Amniotic stem cell (primary cell): ENCODE measurements around the gene CCL18.
"Not testable (repeated sequence)": the region's sequence is repeated elsewhere in the genome, so short reads cannot be mapped to it uniquely, and the experiment has no call there.

Experiments
- DNase-seq: peaks from one replicate; lab custom pipeline; 2025; lab: John Stamatoyannopoulos, UW

Gene CCL18

GRCh38 chr17:36063786-36064541 is at the start of gene CCL18:
TSS of gene CCL18 (plus strand) at chr17:36064272. CDS start at chr17:36064343, 71 bp downstream.
- no peak for DNase-seq

GRCh38 chr17:36014946-36015345 is 49.1 kb upstream of the CCL18 start:
- no peak for DNase-seq

GRCh38 chr17:36015895-36016294 is 48.2 kb upstream of the CCL18 start:
- DNase-seq, result not testable (repeated sequence)

GRCh38 chr17:36016555-36016954 is 47.5 kb upstream of the CCL18 start:
- DNase-seq, result no peak

- no peak for DNase-seq
These were observed 46.3 kb upstream of the CCL18 start, which contains the start of gene CCL23 for GRCh38 chr17:36017799-36018198. TSS of gene CCL23 (minus strand) at chr17:36017972. CDS start at chr17:36017897, 75 bp downstream.

- DNase-seq, result no peak
These were observed 44.6 kb upstream of the CCL18 start for GRCh38 chr17:36019423-36019822.

- DNase-seq, result no peak
These were observed 39.8 kb upstream of the CCL18 start for GRCh38 chr17:36024106-36024869.

- DNase-seq, result no peak
These were observed 36.3 kb upstream of the CCL18 start for GRCh38 chr17:36027761-36028160.

- DNase-seq, result no peak
These were observed 33.1 kb upstream of the CCL18 start for GRCh38 chr17:36030956-36031355.

GRCh38 chr17:36034127-36034526 is 29.9 kb upstream of the CCL18 start:
- DNase-seq, result no peak

GRCh38 chr17:36036235-36036634 is 27.8 kb upstream of the CCL18 start:
- DNase-seq, result no peak

- DNase-seq, result no peak
These were observed 16.0 kb upstream of the CCL18 start for GRCh38 chr17:36048066-36048465.

GRCh38 chr17:36049643-36050042 is 14.4 kb upstream of the CCL18 start:
- DNase-seq, result no peak

- no peak for DNase-seq
These were observed 8.9 kb upstream of the CCL18 start for GRCh38 chr17:36055171-36055570.

GRCh38 chr17:36055921-36056520 is 8.1 kb upstream of the CCL18 start:
- DNase-seq, result no peak

GRCh38 chr17:36057911-36058310 is 6.2 kb upstream of the CCL18 start:
- DNase-seq, result no peak

GRCh38 chr17:36059406-36059805 is 4.7 kb upstream of the CCL18 start:
- DNase-seq, result no peak

GRCh38 chr17:36060816-36061215 is 3.3 kb upstream of the CCL18 start:
- no peak for DNase-seq

GRCh38 chr17:36066365-36066985 is 2.4 kb downstream of the CCL18 start:
- no peak for DNase-seq

- DNase-seq, result no peak
These were observed 4.5 kb downstream of the CCL18 start for GRCh38 chr17:36068524-36068923.

GRCh38 chr17:36069136-36069535 is 5.1 kb downstream of the CCL18 start:
- no peak for DNase-seq

- no peak for DNase-seq
These were observed 6.4 kb downstream of the CCL18 start for GRCh38 chr17:36070427-36070826.
